Measurements from ENCODE around the gene PEX1.
"Not testable (repeated sequence)": the region's sequence is repeated elsewhere in the genome, so short reads cannot be mapped to it uniquely, and the experiment has no call there.

DNA sequence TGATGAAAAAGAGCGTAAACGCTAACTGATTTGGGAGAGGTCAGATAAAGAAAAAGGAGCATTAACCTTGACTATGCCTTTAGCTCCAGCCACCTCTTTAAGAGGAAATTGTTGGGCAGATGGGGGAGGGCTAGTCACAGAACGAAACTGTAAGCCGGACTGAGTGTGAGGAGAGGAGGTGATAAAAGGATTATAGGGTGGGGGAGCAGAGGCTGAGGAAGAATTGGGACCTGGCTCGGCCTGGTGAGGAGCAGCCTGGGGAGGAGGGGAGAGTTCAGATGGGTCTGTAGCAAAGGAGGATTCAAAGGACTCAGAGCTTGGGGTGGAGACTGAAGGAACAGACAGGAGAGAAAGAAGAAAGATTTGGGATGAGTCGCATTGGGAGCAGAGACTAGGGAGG is 44.7 kb downstream of the PEX1 start:
- TF ChIP-seq, protein P1, sequence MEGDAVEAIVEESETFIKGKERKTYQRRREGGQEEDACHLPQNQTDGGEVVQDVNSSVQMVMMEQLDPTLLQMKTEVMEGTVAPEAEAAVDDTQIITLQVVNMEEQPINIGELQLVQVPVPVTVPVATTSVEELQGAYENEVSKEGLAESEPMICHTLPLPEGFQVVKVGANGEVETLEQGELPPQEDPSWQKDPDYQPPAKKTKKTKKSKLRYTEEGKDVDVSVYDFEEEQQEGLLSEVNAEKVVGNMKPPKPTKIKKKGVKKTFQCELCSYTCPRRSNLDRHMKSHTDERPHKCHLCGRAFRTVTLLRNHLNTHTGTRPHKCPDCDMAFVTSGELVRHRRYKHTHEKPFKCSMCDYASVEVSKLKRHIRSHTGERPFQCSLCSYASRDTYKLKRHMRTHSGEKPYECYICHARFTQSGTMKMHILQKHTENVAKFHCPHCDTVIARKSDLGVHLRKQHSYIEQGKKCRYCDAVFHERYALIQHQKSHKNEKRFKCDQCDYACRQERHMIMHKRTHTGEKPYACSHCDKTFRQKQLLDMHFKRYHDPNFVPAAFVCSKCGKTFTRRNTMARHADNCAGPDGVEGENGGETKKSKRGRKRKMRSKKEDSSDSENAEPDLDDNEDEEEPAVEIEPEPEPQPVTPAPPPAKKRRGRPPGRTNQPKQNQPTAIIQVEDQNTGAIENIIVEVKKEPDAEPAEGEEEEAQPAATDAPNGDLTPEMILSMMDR (IDR thresholded peaks at IDR 0.05) = not testable (repeated sequence)
- TF ChIP-seq POLR2A (IDR thresholded peaks at IDR 0.05; ENCODE audit: low read length); POLR2AphosphoS2 (conservative IDR thresholded peaks at IDR 0.05; ENCODE audit: low read length); PBX3 (IDR thresholded peaks at IDR 0.05); RAD21 (conservative IDR thresholded peaks at IDR 0.05 in 1 of 2, IDR thresholded peaks at IDR 0.05 in 1 of 2): not testable (repeated sequence)
- TF ChIP-seq, protein P2, sequence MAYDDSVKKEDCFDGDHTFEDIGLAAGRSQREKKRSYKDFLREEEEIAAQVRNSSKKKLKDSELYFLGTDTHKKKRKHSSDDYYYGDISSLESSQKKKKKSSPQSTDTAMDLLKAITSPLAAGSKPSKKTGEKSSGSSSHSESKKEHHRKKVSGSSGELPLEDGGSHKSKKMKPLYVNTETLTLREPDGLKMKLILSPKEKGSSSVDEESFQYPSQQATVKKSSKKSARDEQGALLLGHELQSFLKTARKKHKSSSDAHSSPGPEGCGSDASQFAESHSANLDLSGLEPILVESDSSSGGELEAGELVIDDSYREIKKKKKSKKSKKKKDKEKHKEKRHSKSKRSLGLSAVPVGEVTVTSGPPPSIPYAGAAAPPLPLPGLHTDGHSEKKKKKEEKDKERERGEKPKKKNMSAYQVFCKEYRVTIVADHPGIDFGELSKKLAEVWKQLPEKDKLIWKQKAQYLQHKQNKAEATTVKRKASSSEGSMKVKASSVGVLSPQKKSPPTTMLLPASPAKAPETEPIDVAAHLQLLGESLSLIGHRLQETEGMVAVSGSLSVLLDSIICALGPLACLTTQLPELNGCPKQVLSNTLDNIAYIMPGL (CRISPR knock-in tag; IDR thresholded peaks at IDR 0.05; ENCODE audit: borderline replicate concordance) = not testable (repeated sequence)

All from A549 (cell line).